WTC11 (cell line): Measurements from ENCODE around the gene PNPT1. TPM values are rescaled to one million over a fixed set of nuclear protein-coding genes. Genes with fewer than 3 reads are reported as not detected.

Experiments
- ATAC-seq: fragments of 200-7000 bp; cut with Tn5 transposase; 2 replicates; pipeline ENCODE4 v1.10.0; 2021; ENCODE audit warnings: mild to moderate bottlenecking, moderate library complexity
- CTCF ChIA-PET: fragments of 300-600 bp; sonication (Branson Sonifier 250); formaldehyde crosslinking; loops from one replicate; lab custom pipeline; 2021; ENCODE audit warnings: antibody characterized with exemption; lab: Charles Lee
- POLR2A ChIA-PET: fragments of 350-600 bp; sonication (Branson Sonifier 250); formaldehyde crosslinking; loops from one replicate; lab custom pipeline; 2021; ENCODE audit warnings: antibody characterized with exemption; lab: Charles Lee
- DNase-seq: peaks from one replicate; pipeline ENCODE4 v3.0.0; 2021; ENCODE audit warnings: low spot score
- H3K27ac Mint-ChIP-seq: 2 replicates; pipeline ENCODE4 v1.8.0; 2021; ENCODE audit warnings: mixed read lengths
- H3K27me3 Mint-ChIP-seq: 2 replicates; pipeline ENCODE4 v1.8.0; 2021; ENCODE audit warnings: low read depth, mild to moderate bottlenecking, moderate library complexity, mixed read lengths
- H3K36me3 Mint-ChIP-seq: 2 replicates; pipeline ENCODE4 v1.8.0; 2021; ENCODE audit warnings: mixed read lengths
- H3K4me1 Mint-ChIP-seq: 2 replicates; pipeline ENCODE4 v1.8.0; 2022; ENCODE audit warnings: mixed read lengths
- H3K4me3 Mint-ChIP-seq: 2 replicates; pipeline ENCODE4 v1.8.0; 2021; ENCODE audit warnings: mild to moderate bottlenecking, moderate library complexity, mixed read lengths
- H3K9me3 Mint-ChIP-seq: 2 replicates; pipeline ENCODE4 v1.8.0; 2021; ENCODE audit warnings: mixed read lengths
- CBFB ChIP-seq: sonication (generic); formaldehyde crosslinking; IDR thresholded peaks from 2 replicates; pipeline ENCODE4 v1.8.1; 2022; ENCODE audit warnings: mild to moderate bottlenecking, low read depth, missing genetic modification reagents
- CDX4 ChIP-seq: fragments of 250-450 bp; sonication (Bioruptor Pico); IDR thresholded peaks from 2 replicates; pipeline ENCODE4 v1.9.0; 2021; ENCODE audit warnings: moderate library complexity, mild to moderate bottlenecking, inconsistent platforms, borderline replicate concordance
- CTCF ChIP-seq: fragments of 200-600 bp; IDR thresholded peaks from 2 replicates; pipeline ENCODE4 v1.8.0; 2022; ENCODE audit warnings: antibody characterized with exemption
- E2F4 ChIP-seq: sonication (generic); formaldehyde crosslinking; IDR thresholded peaks from 2 replicates; pipeline ENCODE4 v1.8.1; 2022; ENCODE audit warnings: low read depth, mild to moderate bottlenecking, moderate library complexity, missing genetic modification reagents, borderline replicate concordance
- ELF4 ChIP-seq: sonication (generic); formaldehyde crosslinking; IDR thresholded peaks from 2 replicates; pipeline ENCODE4 v1.8.1; 2022; ENCODE audit warnings: low read depth, mild to moderate bottlenecking, moderate library complexity, missing genetic modification reagents
- ERG ChIP-seq: fragments of 250-450 bp; sonication (Bioruptor Pico); IDR thresholded peaks from 2 replicates; pipeline ENCODE4 v1.8.0; 2021; ENCODE audit warnings: mild to moderate bottlenecking
- GRHL2 ChIP-seq: fragments of 250-450 bp; sonication (Bioruptor Pico); IDR thresholded peaks from 2 replicates; pipeline ENCODE4 v1.8.0; 2022; ENCODE audit warnings: mild to moderate bottlenecking, moderate library complexity; ENCODE audit not compliant: insufficient replicate concordance, severe bottlenecking
- NFE2L1 ChIP-seq: sonication (generic); formaldehyde crosslinking; IDR thresholded peaks from 2 replicates; pipeline ENCODE4 v1.8.1; 2023; ENCODE audit warnings: missing genetic modification reagents
- NR1H2 ChIP-seq: sonication (generic); formaldehyde crosslinking; IDR thresholded peaks from 2 replicates; pipeline ENCODE4 v1.9.0; 2021; ENCODE audit warnings: mild to moderate bottlenecking, moderate library complexity, missing genetic modification reagents
- NR3C1 ChIP-seq: sonication (generic); formaldehyde crosslinking; conservative IDR thresholded peaks from 2 replicates; pipeline ENCODE4 v1.8.1; 2023; ENCODE audit warnings: low read depth, mild to moderate bottlenecking, missing genetic modification reagents
- RELA ChIP-seq: sonication (generic); formaldehyde crosslinking; IDR thresholded peaks from 2 replicates; pipeline ENCODE4 v1.8.1; 2022; ENCODE audit warnings: missing genetic modification reagents, mild to moderate bottlenecking, borderline replicate concordance
- SMAD4 ChIP-seq: sonication (generic); formaldehyde crosslinking; IDR thresholded peaks from 2 replicates; pipeline ENCODE4 v1.8.0; 2022; ENCODE audit warnings: mild to moderate bottlenecking, missing genetic modification reagents
- SOX15 ChIP-seq: fragments of 250-450 bp; sonication (Bioruptor Pico); IDR thresholded peaks from 2 replicates; pipeline ENCODE4 v1.9.0; 2021; ENCODE audit warnings: mild to moderate bottlenecking
- SP1 ChIP-seq: sonication (generic); formaldehyde crosslinking; conservative IDR thresholded peaks from 2 replicates; pipeline ENCODE4 v1.8.1; 2022; ENCODE audit warnings: missing genetic modification reagents
- TEAD1 ChIP-seq: sonication (generic); formaldehyde crosslinking; IDR thresholded peaks from 2 replicates; pipeline ENCODE4 v1.8.0; 2022; ENCODE audit warnings: mild to moderate bottlenecking, missing genetic modification reagents
- USF2 ChIP-seq: sonication (generic); formaldehyde crosslinking; IDR thresholded peaks from 2 replicates; pipeline ENCODE4 v1.8.1; 2023; ENCODE audit warnings: mild to moderate bottlenecking, missing genetic modification reagents, moderate library complexity
- ZBTB21 ChIP-seq: sonication (generic); formaldehyde crosslinking; IDR thresholded peaks from 2 replicates; pipeline ENCODE4 v1.8.1; 2023; ENCODE audit warnings: mild to moderate bottlenecking, missing genetic modification reagents, borderline replicate concordance
- ZBTB43 ChIP-seq: sonication (generic); formaldehyde crosslinking; IDR thresholded peaks from 2 replicates; pipeline ENCODE4 v1.8.1; 2023; ENCODE audit warnings: mild to moderate bottlenecking, missing genetic modification reagents
- ZNF671 ChIP-seq: fragments of 250-450 bp; sonication (Bioruptor Pico); IDR thresholded peaks from 2 replicates; pipeline ENCODE4 v1.8.0; 2021; ENCODE audit warnings: mild to moderate bottlenecking
- total RNA-seq: library from RNA; stranded (reverse); gene quantifications from 3 replicates; pipeline ENCODE4 v1.2.3, GENCODE V29; 2021
- TF ChIP-seq, protein P1 (sequence below): sonication (generic); formaldehyde crosslinking; IDR thresholded peaks from 2 replicates; pipeline ENCODE4 v1.8.1; 2022; ENCODE audit warnings: mild to moderate bottlenecking, missing genetic modification reagents, moderate library complexity, borderline replicate concordance
- TF ChIP-seq, protein P2 (sequence below): sonication (generic); formaldehyde crosslinking; IDR thresholded peaks from 2 replicates; pipeline ENCODE4 v1.8.1; 2022; ENCODE audit warnings: low read depth, missing genetic modification reagents, borderline replicate concordance
- TF ChIP-seq, protein P3 (sequence below): sonication (generic); formaldehyde crosslinking; IDR thresholded peaks from 2 replicates; pipeline ENCODE4 v1.8.0; 2022; ENCODE audit warnings: missing genetic modification reagents

The PNPT1 gene
- total RNA-seq, 1 experiment from 2014 or later: 44.9 TPM

DNA sequence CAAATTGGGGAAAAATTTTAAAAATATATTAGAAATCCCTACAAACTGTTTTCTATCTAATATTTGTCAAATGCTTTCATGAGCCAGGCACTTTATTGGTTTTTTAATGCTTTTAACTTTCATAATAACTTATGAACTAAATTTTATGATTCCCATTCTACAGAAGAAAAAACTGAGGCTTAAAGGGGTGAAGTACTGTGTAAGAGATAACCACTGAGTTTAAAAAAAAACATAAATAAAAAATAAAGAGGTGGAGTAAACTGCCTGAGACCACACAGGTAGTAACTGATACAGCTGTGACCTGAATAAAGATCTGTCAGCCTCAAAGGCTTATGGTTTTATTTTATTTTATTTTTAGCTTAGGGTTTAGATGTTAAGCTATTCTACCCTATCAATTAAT, 24.7 kb downstream of the PNPT1 start:
- TF ChIP-seq SOX15 (CRISPR knock-in tag): no peak
- no peak for TF ChIP-seq SP1 (CRISPR knock-in tag)
- no peak for TF ChIP-seq CDX4 (CRISPR knock-in tag)
- TF ChIP-seq, protein P1, sequence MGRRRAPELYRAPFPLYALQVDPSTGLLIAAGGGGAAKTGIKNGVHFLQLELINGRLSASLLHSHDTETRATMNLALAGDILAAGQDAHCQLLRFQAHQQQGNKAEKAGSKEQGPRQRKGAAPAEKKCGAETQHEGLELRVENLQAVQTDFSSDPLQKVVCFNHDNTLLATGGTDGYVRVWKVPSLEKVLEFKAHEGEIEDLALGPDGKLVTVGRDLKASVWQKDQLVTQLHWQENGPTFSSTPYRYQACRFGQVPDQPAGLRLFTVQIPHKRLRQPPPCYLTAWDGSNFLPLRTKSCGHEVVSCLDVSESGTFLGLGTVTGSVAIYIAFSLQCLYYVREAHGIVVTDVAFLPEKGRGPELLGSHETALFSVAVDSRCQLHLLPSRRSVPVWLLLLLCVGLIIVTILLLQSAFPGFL (CRISPR knock-in tag): no peak
- no peak for TF ChIP-seq ZNF671 (CRISPR knock-in tag)
- TF ChIP-seq NR3C1 (CRISPR knock-in tag): no peak
- TF ChIP-seq ZBTB43: no peak
- TF ChIP-seq NFE2L1 (CRISPR knock-in tag): no peak
- TF ChIP-seq, protein P2, sequence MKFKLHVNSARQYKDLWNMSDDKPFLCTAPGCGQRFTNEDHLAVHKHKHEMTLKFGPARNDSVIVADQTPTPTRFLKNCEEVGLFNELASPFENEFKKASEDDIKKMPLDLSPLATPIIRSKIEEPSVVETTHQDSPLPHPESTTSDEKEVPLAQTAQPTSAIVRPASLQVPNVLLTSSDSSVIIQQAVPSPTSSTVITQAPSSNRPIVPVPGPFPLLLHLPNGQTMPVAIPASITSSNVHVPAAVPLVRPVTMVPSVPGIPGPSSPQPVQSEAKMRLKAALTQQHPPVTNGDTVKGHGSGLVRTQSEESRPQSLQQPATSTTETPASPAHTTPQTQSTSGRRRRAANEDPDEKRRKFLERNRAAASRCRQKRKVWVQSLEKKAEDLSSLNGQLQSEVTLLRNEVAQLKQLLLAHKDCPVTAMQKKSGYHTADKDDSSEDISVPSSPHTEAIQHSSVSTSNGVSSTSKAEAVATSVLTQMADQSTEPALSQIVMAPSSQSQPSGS (CRISPR knock-in tag): no peak
- TF ChIP-seq, protein P3, sequence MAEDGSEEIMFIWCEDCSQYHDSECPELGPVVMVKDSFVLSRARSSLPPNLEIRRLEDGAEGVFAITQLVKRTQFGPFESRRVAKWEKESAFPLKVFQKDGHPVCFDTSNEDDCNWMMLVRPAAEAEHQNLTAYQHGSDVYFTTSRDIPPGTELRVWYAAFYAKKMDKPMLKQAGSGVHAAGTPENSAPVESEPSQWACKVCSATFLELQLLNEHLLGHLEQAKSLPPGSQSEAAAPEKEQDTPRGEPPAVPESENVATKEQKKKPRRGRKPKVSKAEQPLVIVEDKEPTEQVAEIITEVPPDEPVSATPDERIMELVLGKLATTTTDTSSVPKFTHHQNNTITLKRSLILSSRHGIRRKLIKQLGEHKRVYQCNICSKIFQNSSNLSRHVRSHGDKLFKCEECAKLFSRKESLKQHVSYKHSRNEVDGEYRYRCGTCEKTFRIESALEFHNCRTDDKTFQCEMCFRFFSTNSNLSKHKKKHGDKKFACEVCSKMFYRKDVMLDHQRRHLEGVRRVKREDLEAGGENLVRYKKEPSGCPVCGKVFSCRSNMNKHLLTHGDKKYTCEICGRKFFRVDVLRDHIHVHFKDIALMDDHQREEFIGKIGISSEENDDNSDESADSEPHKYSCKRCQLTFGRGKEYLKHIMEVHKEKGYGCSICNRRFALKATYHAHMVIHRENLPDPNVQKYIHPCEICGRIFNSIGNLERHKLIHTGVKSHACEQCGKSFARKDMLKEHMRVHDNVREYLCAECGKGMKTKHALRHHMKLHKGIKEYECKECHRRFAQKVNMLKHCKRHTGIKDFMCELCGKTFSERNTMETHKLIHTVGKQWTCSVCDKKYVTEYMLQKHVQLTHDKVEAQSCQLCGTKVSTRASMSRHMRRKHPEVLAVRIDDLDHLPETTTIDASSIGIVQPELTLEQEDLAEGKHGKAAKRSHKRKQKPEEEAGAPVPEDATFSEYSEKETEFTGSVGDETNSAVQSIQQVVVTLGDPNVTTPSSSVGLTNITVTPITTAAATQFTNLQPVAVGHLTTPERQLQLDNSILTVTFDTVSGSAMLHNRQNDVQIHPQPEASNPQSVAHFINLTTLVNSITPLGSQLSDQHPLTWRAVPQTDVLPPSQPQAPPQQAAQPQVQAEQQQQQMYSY (CRISPR knock-in tag): no peak
- TF ChIP-seq USF2 (CRISPR knock-in tag): no peak
- TF ChIP-seq E2F4 (CRISPR knock-in tag): no peak
- TF ChIP-seq RELA (CRISPR knock-in tag): no peak
- TF ChIP-seq CBFB (CRISPR knock-in tag): no peak
- ChIA-PET POLR2A (no interaction called here), CTCF (no interaction called here)
- H3K27me3 Mint-ChIP-seq: no peaks in the 10 kb centered on the region
- H3K4me1 Mint-ChIP-seq: no peaks in the 10 kb centered on the region
- H3K9me3 Mint-ChIP-seq: no peaks in the 10 kb centered on the region
- H3K36me3 Mint-ChIP-seq: peaks cover 51% of the 10 kb centered on the region
- no peak overlapping the region for H3K27ac Mint-ChIP-seq
- H3K4me3 Mint-ChIP-seq: no peak overlapping the region
- ATAC-seq (no peak), DNase-seq (no peak)

DNA sequence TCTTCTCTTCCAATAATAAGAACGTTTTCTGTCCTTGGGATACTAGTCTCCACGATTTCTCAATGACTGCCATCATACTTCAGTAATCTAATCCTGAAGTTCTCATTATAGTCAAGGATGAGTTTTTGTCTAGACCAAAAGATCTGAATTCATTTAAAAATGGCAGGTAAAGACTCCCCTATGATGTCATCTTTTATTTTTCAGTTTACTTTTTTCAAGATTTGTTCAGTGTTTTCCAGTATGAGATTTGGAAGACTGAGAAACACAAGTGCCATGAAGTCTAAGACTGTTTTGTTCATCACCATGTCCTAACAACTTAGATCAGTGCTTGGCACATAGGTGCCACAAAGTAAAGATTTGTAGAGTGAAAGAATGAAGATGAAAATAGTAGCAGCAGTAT, 40.4 kb downstream of the PNPT1 start:
- no peak for DNase-seq
- H3K4me3 Mint-ChIP-seq: no peak overlapping the region
- H3K36me3 Mint-ChIP-seq: peaks cover 70% of the 10 kb centered on the region
- peaks cover 9% of the 10 kb centered on the region for H3K4me1 Mint-ChIP-seq
- H3K27ac Mint-ChIP-seq: no peak overlapping the region
- POLR2A ChIA-PET: no interaction called here
- peaks cover 13% of the 10 kb centered on the region for H3K9me3 Mint-ChIP-seq
- H3K27me3 Mint-ChIP-seq: no peaks in the 10 kb centered on the region
- no peak for ATAC-seq
- CTCF ChIA-PET: no interaction called here
- TF ChIP-seq CTCF (no peak), ELF4 (no peak), CBFB (CRISPR knock-in tag) (no peak), ZNF671 (CRISPR knock-in tag) (no peak), GRHL2 (CRISPR knock-in tag) (no peak), SMAD4 (CRISPR knock-in tag) (no peak), ERG (CRISPR knock-in tag) (no peak), NR1H2 (CRISPR knock-in tag) (no peak), ZBTB21 (CRISPR knock-in tag) (no peak), NFE2L1 (CRISPR knock-in tag) (no peak), TEAD1 (CRISPR knock-in tag) (no peak)
